Measurements from ENCODE around the gene ERI2. TPM values are rescaled to one million over a fixed set of nuclear protein-coding genes. Genes with fewer than 3 reads are reported as not detected.

The ERI2 gene
- total RNA-seq, 2 experiments from 2014 or later, result 16.1 to 17.7 TPM

DNA sequence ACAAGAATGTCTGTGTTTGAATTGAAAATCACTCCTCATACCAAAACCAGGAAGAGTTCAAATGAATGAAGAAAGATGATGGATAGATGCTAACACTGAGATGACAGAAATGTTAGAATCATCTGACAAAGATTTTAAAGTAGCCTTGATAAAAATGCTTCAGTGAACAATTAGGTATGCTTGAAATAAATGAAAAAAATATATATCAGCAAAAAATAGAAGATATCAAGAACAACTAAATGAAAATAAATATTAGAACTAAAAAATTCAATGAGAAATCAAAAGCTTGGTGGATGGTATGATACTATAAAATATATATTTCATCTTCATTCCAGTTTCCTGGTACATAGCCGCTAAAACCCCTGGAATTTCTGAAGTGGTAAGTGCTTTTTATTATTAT is 51.0 kb downstream of the ERI2 start:
- intact Hi-C loops (cut with micrococcal nuclease), result no loop called here
- Mint-ChIP-seq H3K9me3 (peaks cover 1% of the 10 kb centered on the region), H3K36me3 (ENCODE audit: low read depth) (peaks cover 2% of the 10 kb centered on the region), H3K27ac (no peak overlapping the region), H3K4me3 (no peak overlapping the region), H3K4me1 (ENCODE audit: low read depth) (no peaks in the 10 kb centered on the region), H3K27me3 (no peaks in the 10 kb centered on the region)
- DNase-seq (no peak), ATAC-seq (no peak)
- TF ChIP-seq, protein P1, sequence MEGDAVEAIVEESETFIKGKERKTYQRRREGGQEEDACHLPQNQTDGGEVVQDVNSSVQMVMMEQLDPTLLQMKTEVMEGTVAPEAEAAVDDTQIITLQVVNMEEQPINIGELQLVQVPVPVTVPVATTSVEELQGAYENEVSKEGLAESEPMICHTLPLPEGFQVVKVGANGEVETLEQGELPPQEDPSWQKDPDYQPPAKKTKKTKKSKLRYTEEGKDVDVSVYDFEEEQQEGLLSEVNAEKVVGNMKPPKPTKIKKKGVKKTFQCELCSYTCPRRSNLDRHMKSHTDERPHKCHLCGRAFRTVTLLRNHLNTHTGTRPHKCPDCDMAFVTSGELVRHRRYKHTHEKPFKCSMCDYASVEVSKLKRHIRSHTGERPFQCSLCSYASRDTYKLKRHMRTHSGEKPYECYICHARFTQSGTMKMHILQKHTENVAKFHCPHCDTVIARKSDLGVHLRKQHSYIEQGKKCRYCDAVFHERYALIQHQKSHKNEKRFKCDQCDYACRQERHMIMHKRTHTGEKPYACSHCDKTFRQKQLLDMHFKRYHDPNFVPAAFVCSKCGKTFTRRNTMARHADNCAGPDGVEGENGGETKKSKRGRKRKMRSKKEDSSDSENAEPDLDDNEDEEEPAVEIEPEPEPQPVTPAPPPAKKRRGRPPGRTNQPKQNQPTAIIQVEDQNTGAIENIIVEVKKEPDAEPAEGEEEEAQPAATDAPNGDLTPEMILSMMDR (IDR thresholded peaks at IDR 0.05), result no peak
- POLR2A ChIA-PET, result no interaction called here
- CTCF ChIA-PET, result interaction anchor here (1.2 to 1.5 kb wide), 2 partner anchors 8 to 11 kb away, joined by 3 to 4 read pairs; partner anchors contain the start of gene ACSM3

DNA sequence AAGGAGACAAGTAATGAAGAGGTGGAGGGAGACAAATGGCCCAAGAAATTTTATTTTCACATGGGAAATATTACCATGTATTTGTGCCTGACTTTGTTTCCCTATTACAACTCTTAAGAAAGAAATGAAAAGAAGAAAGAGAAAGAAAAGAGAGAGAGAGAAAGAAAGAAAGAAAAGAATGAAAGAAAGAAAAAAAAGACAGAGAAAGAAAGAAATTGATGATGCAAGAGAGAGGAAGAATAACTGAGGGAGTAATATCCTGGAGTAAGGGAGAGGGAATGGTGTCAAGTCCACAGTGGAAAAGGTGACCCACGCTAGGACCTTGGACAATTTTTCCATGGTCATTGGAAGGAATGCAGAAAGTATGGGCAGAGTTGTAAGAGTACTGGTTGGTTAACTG is 52.5 kb downstream of the ERI2 start:
- Mint-ChIP-seq H3K36me3 (ENCODE audit: low read depth) (no peaks in the 10 kb centered on the region), H3K4me1 (ENCODE audit: low read depth) (no peaks in the 10 kb centered on the region), H3K4me3 (no peak overlapping the region), H3K27ac (no peak overlapping the region), H3K27me3 (no peaks in the 10 kb centered on the region), H3K9me3 (no peaks in the 10 kb centered on the region)
- no peak for ATAC-seq
- POLR2A ChIA-PET, result no interaction called here
- TF ChIP-seq, protein P1 (IDR thresholded peaks at IDR 0.05), result no peak
- CTCF ChIA-PET, result no interaction called here
- DNase-seq, result no peak
- intact Hi-C loops (cut with micrococcal nuclease), result no loop called here

DNA sequence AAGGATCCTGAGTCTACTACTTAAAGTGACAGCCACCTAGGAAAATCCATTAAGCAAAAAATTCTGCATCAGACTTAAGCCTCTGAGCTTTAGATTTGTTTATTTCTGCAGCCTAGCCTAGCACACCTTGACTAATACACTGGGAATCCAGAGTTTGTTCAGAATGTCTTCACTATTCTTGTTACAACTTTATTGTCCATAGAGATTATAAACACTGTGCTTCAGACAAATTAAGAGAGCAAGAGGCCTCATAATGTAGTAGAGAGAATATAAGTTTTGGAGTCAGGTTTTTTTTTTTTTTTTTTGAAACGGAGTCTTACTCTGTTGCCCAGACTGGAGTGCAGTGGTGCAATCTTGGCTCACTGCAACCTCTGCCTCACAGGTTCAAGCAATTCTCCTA is 55.7 kb downstream of the ERI2 start:
- DNase-seq (no peak), ATAC-seq (no peak)
- H3K4me1 Mint-ChIP-seq (ENCODE audit: low read depth), result no peaks in the 10 kb centered on the region
- H3K36me3 Mint-ChIP-seq (ENCODE audit: low read depth), result peaks cover 1% of the 10 kb centered on the region
- intact Hi-C loops (cut with micrococcal nuclease), result no loop called here
- TF ChIP-seq, protein P1 (IDR thresholded peaks at IDR 0.05), result no peak
- H3K4me3 Mint-ChIP-seq, result no peak overlapping the region
- CTCF ChIA-PET, result interaction anchor here (1.0 kb wide), 1 partner anchor 59 kb away, joined by 3 read pairs; no protein-coding TSS in a partner anchor
- peaks cover 12% of the 10 kb centered on the region for H3K9me3 Mint-ChIP-seq
- no peak overlapping the region for H3K27ac Mint-ChIP-seq
- no peaks in the 10 kb centered on the region for H3K27me3 Mint-ChIP-seq
- POLR2A ChIA-PET, result no interaction called here

DNA sequence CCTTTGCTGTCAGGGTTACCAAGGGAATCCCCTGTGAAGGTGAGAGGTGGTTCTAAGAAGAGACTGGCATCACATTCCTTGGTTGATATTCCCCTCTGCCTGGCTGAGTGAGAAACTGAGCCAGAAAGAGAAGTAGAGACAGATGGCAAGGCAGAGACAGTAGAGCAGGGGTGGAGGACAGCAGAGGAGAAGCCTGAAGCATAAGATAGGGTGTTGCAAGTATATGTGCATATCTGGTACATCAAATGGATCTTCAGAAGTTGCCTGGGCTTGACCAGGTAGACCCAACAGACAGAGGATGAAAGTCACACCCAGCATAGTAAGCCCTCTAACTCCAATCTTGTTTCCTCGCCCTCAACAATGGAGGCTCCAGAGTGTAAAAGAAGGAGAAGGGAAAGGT is 56.8 kb downstream of the ERI2 start:
- H3K27me3 Mint-ChIP-seq, result no peaks in the 10 kb centered on the region
- no peak overlapping the region for H3K4me3 Mint-ChIP-seq
- H3K27ac Mint-ChIP-seq, result no peak overlapping the region
- H3K9me3 Mint-ChIP-seq, result peaks cover 12% of the 10 kb centered on the region
- ATAC-seq (no peak), DNase-seq (no peak)
- H3K4me1 Mint-ChIP-seq (ENCODE audit: low read depth), result no peaks in the 10 kb centered on the region
- POLR2A ChIA-PET, result no interaction called here
- CTCF ChIA-PET, result no interaction called here
- intact Hi-C loops (cut with micrococcal nuclease), result no loop called here
- peaks cover 1% of the 10 kb centered on the region for H3K36me3 Mint-ChIP-seq (ENCODE audit: low read depth)
- TF ChIP-seq, protein P1 (IDR thresholded peaks at IDR 0.05), result no peak

DNA sequence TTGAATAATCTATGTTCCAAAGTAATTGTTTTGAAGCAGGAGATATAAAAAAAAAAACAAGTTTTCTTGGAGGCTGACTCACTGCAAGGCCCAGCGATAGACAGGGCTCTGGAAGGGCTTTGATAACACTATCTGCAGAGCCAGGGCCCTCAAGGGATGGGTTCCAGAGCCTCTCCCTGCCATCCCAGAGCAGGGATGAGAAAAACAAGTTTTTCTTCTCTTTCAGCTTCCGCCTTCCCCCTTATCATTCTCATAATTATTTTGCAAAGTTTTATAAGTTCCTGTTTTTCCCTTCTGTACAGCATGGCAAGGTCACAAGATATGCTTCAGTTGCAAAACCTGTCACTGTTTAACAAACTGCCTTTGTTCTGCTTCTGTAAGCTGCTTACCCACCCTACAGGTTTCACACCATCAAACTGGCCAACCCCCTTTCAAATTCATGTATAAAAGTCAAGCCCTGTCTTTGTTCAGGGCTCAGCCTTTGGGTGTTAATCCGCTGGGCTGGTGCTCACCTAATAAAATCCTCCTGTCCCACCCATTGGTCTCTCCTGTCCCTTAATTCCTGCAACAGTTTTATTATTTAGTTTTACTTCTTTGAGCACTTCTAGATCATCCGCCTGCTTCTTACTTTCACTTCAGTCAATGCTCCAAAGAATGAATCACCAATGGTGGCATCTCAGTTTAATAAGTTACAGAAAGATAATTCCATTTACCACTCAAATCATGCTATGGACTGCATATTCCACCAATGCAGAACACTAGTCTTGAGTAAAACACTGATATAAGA is 59.0 kb downstream of the ERI2 start:
- TF ChIP-seq, protein P1 (IDR thresholded peaks at IDR 0.05), result no peak
- Mint-ChIP-seq H3K36me3 (ENCODE audit: low read depth) (peaks cover 1% of the 10 kb centered on the region), H3K27me3 (no peaks in the 10 kb centered on the region), H3K4me3 (no peak overlapping the region), H3K4me1 (ENCODE audit: low read depth) (no peaks in the 10 kb centered on the region), H3K9me3 (peaks cover 12% of the 10 kb centered on the region), H3K27ac (no peak overlapping the region)
- ChIA-PET POLR2A (no interaction called here), CTCF (interaction anchor here (1.0 kb wide), 1 partner anchor 13 kb away, joined by 3 read pairs; no protein-coding TSS in a partner anchor)
- intact Hi-C loops (cut with micrococcal nuclease), result no loop called here
- ATAC-seq, result no peak
- no peak for DNase-seq
